Smooth muscle cell of bladder (primary cell): ENCODE measurements around the gene EGR1. TPM values are rescaled to one million over a fixed set of nuclear protein-coding genes. Genes with fewer than 3 reads are reported as not detected.

Experiments used
- total RNA-seq: library from RNA; depleted of rRNA; stranded (reverse); fragments of >200 nt; gene quantifications from 2 replicates; pipeline ENCODE4 v1.2.3, GENCODE V29; 2014

Gene EGR1
- 0.85 and 1.9 TPM in 2 replicates for total RNA-seq

GRCh38 chr5:138465261-138466124, at the start of gene EGR1:
Gene EGR1 (plus strand): TSS chr5:138465479. CDS start chr5:138465762, 283 bp downstream.

DNA sequence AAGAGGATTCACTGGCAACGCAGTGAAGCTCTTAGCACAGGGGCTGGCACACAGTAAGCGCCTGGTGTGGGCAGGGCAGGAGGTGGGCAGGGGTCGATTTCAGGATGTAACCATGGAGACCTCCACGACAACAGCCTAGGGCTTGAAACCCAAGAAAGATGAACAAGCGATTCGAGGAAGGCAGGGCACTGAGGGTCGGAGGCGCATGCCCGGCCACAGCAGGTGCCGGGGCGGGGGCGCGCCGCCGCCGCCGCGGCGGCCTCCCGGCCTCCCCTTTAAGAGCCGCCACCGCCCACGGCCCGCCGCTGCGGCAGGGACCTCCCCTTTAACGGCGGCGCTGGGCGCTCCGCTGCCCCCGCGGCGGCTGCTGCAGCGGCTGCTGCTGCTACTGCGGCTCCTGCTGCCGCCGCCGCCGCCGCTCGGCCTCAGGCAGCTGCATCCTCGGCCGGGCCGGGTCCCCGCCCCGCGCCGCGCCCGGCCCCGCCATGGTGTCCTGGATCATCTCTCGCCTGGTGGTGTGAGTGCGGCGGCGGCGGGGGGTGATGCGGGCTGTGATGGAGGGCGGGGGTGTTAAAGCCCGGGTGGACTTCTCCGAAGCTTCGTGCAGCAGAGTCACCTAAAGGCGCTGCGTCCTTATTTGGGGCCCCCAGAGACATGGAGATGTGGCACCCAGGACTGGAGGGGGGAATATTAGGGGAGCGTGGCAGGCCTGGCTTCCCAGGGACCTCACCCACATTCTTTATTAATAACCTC, 26.4 kb upstream of the EGR1 start, which contains the start of gene REEP2:
TSS of gene REEP2 (plus strand) at position 334 of the 753 bp plus-strand sequence. CDS start at position 486, 152 bp downstream.

Other genes starting within 250 kb of the EGR1 start
- not detected in 2 replicates for gene GFRA3, start 190.9 kb upstream of the EGR1 start, total RNA-seq
- 0.55 and 1.1 TPM in 2 replicates for gene CDC25C, start 133.7 kb upstream of the EGR1 start, total RNA-seq
- gene FAM53C, start 127.2 kb upstream of the EGR1 start, total RNA-seq: 23.8 and 27.4 TPM in 2 replicates
- 33.3 and 36.3 TPM in 2 replicates for gene KDM3B, start 112.8 kb upstream of the EGR1 start, total RNA-seq
- gene REEP2, start 26.4 kb upstream of the EGR1 start, total RNA-seq: 16.2 and 17.5 TPM in 2 replicates
- gene ETF1, start 77.8 kb downstream of the EGR1 start, total RNA-seq: 100 and 121 TPM in 2 replicates
- gene HSPA9, start 109.9 kb downstream of the EGR1 start, total RNA-seq: 302 and 320 TPM in 2 replicates